NB4 (cell line): ENCODE results near the gene CECR2.

ENCODE experiments used
- POLR2A ChIP-seq: IDR thresholded peaks from 2 replicates; pipeline ENCODE4 v1.6.1; 2011; ENCODE audit warnings: mild to moderate bottlenecking; ENCODE audit not compliant: insufficient read length; ENCODE audit errors: extremely low read depth
- TF ChIP-seq, protein P1 (sequence below): IDR thresholded peaks from 2 replicates; pipeline ENCODE4 v1.6.1; 2011; ENCODE audit warnings: low read depth, low read length

DNA sequence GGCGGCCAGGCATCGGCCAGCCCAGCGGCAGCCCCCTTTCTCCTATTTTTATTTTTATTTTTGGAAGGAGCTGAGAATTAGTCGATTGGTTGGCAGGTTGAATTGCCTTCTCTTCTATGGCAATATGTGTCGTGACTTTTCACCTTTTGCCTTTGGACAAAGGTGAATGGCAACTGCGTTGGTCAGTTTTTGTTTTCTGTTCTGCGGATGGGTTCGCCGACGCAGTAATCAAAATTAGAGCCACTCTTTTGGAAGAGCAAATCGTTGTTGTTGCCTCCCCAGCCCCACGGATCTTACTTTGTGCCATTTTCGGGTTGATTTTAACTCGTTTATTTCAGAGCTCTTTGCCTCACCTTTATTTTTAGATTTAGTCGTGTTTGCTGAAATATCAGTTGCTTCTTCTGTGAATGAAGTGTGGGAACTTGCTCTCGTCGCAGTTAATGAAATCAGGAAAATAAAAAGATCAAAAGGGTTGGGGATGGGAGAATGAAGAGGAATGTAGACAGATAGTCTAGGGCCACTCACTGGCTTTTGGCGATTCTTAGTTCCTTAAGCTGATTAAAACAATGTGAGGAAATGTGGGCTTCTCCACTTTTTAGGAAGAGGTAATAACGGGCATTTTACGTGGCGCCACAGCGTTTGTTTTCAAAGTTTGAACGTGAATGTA is 1.6 kb downstream of the CECR2 start:
- TF ChIP-seq, protein P1, sequence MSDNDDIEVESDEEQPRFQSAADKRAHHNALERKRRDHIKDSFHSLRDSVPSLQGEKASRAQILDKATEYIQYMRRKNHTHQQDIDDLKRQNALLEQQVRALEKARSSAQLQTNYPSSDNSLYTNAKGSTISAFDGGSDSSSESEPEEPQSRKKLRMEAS: no peak
- TF ChIP-seq POLR2A: no peak
